MG63 (cell line): Measurements from ENCODE around the gene TRABD. TPM values are rescaled to one million over a fixed set of nuclear protein-coding genes. Genes with fewer than 3 reads are reported as not detected.

Experiments used
- DNase-seq: peaks from one replicate; pipeline ENCODE4 v3.0.0-alpha.2; 2020
- H3K27me3 ChIP-seq: fragments of 250-450 bp; sonication (Bioruptor Pico); 2 replicates; pipeline ENCODE4 v1.5.1; 2020; ENCODE audit warnings: mild to moderate bottlenecking, moderate library complexity
- H3K36me3 ChIP-seq: fragments of 250-450 bp; sonication (Bioruptor Pico); 2 replicates; pipeline ENCODE4 v1.5.1; 2020; ENCODE audit warnings: mild to moderate bottlenecking, moderate library complexity
- H3K4me3 ChIP-seq: fragments of 250-450 bp; sonication (Bioruptor Pico); 2 replicates; pipeline ENCODE4 v1.5.1; 2020; ENCODE audit warnings: mild to moderate bottlenecking, moderate library complexity
- H3K9me3 ChIP-seq: fragments of 250-450 bp; sonication (Bioruptor Pico); 2 replicates; pipeline ENCODE4 v1.5.1; 2020; ENCODE audit warnings: mild to moderate bottlenecking, moderate library complexity
- total RNA-seq: library from RNA; depleted of rRNA; stranded (reverse); fragments of >200 nt; shearing (Covaris generic); gene quantifications from 2 replicates; pipeline ENCODE4 v1.2.3, GENCODE V29; 2014; ENCODE audit warnings: low replicate concordance

TRABD gene
- total RNA-seq, 1 experiment from 2014 or later = 49.9 TPM

DNA sequence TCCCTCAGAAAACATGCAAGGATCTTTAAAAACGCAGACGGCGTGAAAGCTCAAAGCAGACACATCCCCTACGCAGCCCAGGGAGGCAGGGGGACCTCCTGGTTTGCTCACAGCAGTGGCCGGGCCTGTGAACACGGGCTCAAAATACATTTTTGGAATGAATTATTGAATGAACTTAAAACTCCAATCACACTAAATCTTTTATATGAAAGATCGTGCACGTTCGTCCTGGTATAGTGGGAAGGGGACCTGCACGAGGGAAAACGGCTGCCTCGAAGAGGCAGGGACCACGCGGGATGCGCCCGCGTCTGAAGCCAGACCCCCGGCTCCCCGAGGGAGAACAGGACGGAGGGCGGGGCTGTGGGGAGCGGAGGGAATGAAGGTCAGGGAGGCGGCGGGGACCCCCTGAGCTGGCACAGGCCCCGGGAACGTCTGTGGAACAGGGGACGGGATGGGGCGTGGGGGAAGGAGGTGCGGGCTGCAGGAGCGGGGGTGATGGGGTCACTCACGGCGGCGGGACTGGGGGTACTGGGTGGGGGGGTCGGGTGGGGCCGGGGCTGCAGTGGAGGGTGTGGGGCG, 16.4 kb upstream of the TRABD start:
- peaks cover 2% of the 10 kb centered on the region; the same call in 1 of the 2 replicates for H3K27me3 ChIP-seq
- H3K9me3 ChIP-seq = no peaks in the 10 kb centered on the region
- no peak for DNase-seq
- no peaks in the 10 kb centered on the region for H3K36me3 ChIP-seq
- H3K4me3 ChIP-seq = 0 out of 2 replicates have a peak overlapping the region, but pooled peaks have one; percentile 29

DNA sequence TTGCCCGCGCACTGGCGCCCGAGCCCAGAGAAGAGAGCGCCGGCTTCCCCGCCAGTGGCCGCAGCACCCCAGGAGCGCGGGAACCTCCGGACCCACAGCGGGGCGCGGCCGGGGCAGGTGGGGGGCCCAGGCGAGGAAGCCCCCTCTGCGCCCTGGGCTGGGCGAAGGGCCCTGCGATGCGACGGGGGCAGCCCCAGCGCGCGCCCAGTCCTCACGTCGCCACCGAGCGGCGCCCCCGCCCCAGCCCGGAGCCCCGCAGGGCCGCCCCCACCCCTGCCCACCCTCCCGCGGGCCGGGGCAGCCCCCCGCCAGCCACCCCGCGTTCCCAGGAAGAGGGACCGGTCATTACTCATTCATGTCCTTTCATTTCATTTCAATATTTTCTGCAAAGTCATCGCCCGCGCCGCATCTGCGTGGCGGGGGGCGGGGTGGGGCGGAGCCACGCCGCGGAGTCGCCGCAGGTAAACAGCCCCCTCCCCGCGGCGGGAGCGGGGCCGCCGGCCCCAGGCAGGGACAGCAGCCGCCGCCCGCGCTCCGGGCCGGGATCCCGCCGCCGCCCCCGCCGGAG, 15.9 kb upstream of the TRABD start:
- Histone ChIP-seq H3K9me3 (no peaks in the 10 kb centered on the region), H3K27me3 (peaks cover 2% of the 10 kb centered on the region; the same call in 1 of the 2 replicates), H3K36me3 (no peaks in the 10 kb centered on the region), H3K4me3 (peak overlapping the region; percentile 29; the same call in 1 of the 2 replicates)
- no peak for DNase-seq

DNA sequence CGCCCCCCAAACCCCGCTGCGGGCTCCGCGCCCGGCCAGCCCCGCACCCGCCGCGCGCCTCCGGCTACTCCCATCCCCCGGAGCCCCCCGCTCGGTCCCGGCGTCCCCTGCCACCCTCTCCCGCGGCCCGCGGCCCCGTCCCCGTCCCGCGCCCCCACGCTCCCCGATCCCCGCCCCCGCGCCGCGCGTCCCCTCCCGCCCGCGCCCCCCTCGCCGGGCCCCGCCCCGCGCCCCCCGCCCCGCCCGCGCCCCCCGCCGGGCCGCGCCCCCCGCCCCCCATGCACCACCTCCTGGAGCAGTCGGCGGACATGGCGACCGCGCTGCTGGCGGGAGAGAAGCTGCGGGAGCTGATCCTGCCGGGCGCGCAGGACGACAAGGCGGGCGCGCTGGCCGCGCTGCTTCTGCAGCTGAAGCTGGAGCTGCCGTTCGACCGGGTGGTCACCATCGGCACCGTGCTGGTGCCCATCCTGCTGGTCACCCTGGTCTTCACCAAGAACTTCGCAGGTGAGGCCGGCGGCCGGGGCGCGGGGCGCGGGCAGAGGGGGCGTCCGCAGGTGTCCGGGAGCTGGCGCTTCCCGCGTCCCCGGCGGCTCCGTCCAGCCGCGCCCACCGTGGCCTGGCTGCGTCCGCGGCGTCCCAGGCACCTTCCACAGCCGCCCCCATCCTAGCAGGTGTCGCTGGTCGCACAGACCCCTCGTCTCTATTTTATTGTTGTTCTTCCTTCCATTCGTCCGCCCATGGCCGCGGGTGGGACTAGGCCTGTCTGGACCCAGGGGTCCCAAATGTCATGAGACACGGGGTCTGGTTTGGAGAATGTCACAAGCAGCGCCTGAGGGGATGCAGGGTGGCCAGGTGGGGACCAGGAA, 15.0 kb upstream of the TRABD start, which contains the start of gene PANX2:
Gene PANX2 (plus strand): TSS at position 279 of the 866 bp plus-strand sequence. CDS start 0 bp downstream, at position 279.
- H3K4me3 ChIP-seq = peak within 1 kb of the TSS; percentile 29; the same call in 1 of the 2 replicates
- H3K27me3 ChIP-seq = peaks cover 2% of the 10 kb centered on the region; the same call in 1 of the 2 replicates
- no peaks in the 10 kb centered on the region for H3K36me3 ChIP-seq
- DNase-seq = no peak
- H3K9me3 ChIP-seq = no peaks in the 10 kb centered on the region

DNA sequence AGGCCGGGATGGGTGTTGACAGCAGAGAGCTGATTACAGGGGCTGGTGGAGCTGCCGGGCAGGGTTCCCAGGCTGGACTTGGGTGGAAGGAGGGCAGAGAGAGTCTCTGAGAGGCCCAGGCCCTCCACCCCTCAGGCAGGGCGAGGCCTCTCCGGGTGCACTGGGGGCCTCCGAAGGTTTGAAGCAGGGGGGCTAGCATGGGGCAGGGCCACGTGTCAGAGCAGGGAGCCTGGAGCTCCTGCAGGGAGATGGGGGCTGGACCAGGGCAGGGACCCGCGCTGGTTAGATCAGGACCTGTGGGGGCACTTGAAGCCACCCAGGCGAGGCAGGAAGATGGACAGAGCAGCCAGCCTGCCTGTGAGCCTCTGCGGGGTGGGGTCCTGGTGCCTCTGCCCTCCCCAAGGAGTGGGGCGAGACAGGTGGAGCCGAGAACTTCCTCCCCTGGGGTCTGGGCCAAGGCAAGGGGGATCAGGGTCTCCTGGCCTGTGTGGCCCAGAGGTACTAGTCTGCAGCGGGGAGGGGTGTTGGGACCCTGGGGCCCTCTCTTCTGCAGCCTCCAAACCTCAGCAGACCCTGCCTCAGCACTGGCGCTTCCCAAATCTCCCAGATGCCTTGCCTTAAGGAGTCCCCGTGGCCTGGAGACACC, 14.3 kb upstream of the TRABD start:
- no peaks in the 10 kb centered on the region for H3K36me3 ChIP-seq
- no peaks in the 10 kb centered on the region for H3K9me3 ChIP-seq
- no peak overlapping the region for H3K4me3 ChIP-seq
- peaks cover 2% of the 10 kb centered on the region; the same call in 1 of the 2 replicates for H3K27me3 ChIP-seq
- no peak for DNase-seq

DNA sequence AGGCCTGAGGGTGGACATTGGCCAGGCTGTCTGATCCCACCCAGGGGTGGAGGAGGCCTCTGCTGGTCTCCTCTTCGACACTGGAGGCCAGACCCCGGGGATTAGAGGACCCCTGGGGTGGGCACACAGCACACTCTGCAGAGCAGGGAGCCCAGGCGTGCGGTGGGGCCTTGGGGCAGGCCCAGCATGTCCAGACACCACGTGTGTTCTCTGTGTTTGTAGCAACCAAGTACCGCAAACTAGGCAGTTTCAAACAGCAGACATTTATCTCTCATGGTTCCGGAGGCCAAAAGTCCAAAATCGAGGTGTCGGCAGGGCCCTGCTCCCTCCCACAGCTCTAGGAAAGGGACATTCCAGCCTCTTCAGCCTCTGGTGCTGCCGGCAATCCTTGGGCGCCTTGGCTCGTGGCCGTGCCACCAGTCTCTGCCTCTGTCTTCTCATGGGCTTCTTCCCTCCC, 13.7 kb upstream of the TRABD start:
- no peak for DNase-seq
- no peaks in the 10 kb centered on the region for H3K36me3 ChIP-seq
- H3K27me3 ChIP-seq = peaks cover 2% of the 10 kb centered on the region; the same call in 1 of the 2 replicates
- H3K9me3 ChIP-seq = no peaks in the 10 kb centered on the region
- no peak overlapping the region for H3K4me3 ChIP-seq

DNA sequence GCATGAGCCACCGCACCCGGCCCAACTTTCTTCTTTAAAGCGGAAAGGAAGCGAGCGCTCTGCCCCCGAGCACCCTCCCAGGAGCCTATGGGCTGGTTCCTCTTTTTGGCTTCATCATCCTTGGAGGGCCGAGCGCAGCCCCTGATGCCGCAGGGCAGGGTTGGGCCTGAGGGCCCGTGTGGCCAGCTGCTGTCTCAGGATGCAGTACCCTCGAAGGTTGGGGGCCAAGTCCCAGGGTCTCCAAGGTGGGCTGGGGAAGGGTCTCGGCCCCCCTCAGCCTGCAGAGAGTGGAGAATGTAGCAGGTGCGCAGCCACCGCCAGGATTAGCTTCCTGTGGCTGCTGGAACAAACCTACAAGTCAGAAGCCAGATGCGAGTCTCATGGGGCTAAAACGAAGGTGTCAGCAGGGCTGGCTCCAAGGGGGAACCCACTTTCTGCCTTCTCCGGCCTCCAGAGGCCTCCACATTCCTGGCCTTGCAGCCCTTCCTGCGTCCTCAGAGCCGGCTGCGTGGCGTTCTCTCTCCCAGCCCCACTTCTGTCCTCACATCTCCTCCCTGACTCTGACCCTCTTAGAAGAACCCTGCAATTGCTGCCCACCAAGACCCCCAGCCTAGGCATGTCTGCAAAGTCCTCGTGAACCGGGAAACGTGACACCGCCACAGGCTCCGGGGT, 12.3 kb upstream of the TRABD start:
- H3K36me3 ChIP-seq = no peaks in the 10 kb centered on the region
- no peak overlapping the region for H3K4me3 ChIP-seq
- H3K9me3 ChIP-seq = no peaks in the 10 kb centered on the region
- no peak for DNase-seq
- peaks cover 2% of the 10 kb centered on the region; the same call in 1 of the 2 replicates for H3K27me3 ChIP-seq

DNA sequence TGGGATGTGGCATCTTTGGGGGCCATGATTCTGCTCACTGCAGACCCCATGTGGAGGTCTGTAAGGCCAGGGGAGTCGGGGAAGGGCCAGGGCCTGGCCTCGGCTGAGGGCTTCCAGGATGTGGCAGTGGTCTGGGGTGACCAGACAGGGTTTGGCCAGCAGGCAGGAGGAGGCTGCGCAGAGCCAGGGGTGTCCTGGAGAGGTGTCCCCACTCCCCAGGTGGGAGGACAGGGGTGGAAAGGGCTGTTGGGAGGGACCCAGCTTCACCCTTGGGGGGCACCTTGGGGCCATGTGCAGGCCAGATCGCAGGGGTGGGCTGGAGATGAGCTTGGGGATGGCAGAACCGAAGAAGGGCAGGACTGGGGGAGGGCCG, 11.7 kb upstream of the TRABD start:
- H3K9me3 ChIP-seq = no peaks in the 10 kb centered on the region
- peaks cover under 1% of the 10 kb centered on the region; the same call in 1 of the 2 replicates for H3K27me3 ChIP-seq
- no peak for DNase-seq
- H3K4me3 ChIP-seq = no peak overlapping the region
- no peaks in the 10 kb centered on the region for H3K36me3 ChIP-seq

DNA sequence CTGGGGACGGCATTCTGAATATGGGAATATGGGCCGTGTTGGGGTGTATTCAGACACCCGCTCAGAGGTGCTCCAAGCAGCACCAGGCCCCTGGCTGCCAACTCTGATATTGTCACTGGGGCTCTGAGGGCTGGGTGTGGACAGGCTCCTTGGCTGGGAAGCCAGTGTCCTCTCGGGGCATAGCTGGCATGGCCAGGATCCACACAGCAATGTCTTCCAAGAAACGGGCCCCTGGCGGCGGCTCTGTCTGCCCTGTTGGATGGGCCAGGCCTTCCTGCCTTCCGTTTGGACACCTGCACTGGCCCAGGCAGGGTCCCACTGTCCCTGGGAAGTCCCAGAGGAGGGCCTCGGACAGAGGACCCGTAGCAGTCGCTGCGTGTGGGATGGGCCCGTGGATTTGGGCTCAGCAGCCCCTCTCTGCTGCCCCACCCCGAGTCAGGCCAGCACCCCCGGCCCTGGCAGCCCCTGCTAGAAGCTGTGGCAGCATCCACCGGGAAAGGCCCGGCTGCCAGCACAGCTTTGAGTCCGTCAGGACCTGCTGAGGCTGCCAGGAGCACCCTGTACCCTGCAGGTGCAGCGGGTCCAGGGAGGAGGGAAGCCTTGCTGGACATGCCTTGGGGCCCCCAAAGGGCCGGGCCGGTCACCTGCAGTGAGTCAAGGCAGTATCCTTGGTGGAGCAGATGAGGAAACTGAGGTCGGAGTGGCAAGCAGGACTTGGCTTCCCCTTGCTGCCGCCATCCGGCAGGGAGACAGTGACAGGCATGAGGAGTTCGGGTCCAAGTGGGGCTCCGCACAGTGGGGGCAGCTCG, 11.1 kb upstream of the TRABD start:
- Histone ChIP-seq H3K27me3 (no peaks in the 10 kb centered on the region), H3K4me3 (no peak overlapping the region), H3K9me3 (no peaks in the 10 kb centered on the region), H3K36me3 (no peaks in the 10 kb centered on the region)
- no peak for DNase-seq

DNA sequence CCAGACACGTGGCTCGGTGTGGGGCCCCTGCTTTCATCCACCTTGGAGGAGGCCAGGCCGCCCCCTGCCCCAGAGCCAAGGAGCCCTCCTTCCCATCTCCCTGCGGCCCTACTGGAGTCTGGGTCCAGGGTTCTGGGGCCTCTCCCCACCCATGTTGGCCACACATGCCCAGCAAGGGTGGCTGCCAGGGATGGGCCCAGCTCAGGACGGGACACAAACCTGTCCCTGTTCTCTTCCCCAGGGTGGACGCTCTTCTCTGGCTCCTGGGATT, 10.6 kb upstream of the TRABD start:
- H3K4me3 ChIP-seq = no peak overlapping the region
- DNase-seq = no peak
- H3K36me3 ChIP-seq = no peaks in the 10 kb centered on the region
- H3K27me3 ChIP-seq = no peaks in the 10 kb centered on the region
- no peaks in the 10 kb centered on the region for H3K9me3 ChIP-seq

DNA sequence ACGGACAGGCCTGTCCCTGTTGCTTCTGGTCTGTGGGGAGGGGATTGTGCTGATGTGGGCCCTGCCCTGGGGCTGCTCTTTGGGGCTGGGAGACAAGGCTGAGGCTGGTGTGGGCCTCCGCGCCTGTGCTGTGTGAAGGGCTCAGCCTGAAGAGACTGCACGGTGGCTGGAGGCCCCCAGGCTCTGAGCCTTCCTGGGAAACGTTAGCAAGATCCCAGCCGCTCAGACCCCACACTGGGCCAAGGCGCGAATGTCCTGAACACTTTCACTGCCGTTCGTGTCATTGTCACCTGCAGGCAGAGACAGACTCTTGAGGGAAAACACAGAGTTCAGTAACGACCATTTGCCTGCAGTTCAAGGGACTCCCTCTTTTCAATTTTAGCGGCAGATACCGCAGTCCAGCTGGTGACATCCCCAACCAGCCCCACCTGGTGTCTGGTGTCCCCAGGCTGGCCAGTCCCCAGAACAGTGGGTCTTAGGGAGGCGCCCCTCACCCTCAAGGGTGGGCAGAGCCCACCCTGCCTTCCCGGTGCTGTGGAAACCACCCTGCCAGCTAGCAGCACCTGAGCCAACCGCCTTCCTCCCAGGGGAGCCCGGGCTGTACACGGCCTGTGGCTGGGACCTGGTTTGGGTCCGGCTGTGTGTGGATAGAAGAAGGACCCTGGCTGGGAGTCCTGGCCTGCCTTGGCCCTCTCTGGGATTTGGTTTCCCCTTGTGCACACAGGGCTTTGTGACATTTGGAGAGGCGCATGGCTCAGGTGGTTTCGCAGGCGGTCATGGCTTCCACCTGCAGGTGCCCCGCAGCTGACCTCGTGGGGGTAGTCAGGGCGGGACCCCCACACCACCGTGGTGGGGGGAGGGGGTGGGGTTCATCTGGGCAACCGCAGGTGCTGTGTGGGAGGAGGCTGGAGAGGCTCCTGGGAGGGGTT, 9.5 kb upstream of the TRABD start:
- DNase-seq = no peak
- no peak overlapping the region for H3K4me3 ChIP-seq
- no peaks in the 10 kb centered on the region for H3K36me3 ChIP-seq
- no peaks in the 10 kb centered on the region for H3K27me3 ChIP-seq
- no peaks in the 10 kb centered on the region for H3K9me3 ChIP-seq

DNA sequence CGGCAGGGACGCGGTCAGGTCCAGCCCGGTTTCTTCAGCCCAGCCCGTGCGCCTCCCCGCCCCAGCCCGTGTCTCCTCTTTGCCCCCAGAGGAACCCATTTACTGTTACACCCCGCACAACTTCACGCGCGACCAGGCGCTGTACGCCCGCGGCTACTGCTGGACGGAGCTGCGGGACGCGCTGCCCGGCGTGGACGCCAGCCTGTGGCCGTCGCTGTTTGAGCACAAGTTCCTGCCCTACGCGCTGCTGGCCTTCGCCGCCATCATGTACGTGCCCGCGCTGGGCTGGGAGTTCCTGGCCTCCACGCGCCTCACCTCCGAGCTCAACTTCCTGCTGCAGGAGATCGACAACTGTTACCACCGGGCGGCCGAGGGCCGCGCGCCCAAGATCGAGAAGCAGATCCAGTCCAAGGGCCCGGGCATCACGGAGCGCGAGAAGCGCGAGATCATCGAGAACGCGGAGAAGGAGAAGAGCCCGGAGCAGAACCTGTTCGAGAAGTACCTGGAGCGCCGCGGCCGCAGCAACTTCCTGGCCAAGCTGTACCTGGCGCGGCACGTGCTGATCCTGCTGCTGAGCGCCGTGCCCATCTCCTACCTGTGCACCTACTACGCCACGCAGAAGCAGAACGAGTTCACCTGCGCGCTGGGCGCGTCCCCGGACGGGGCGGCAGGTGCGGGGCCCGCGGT, 8.7 kb upstream of the TRABD start:
- H3K4me3 ChIP-seq = no peak overlapping the region
- H3K9me3 ChIP-seq = no peaks in the 10 kb centered on the region
- no peak for DNase-seq
- H3K27me3 ChIP-seq = no peaks in the 10 kb centered on the region
- H3K36me3 ChIP-seq = no peaks in the 10 kb centered on the region

DNA sequence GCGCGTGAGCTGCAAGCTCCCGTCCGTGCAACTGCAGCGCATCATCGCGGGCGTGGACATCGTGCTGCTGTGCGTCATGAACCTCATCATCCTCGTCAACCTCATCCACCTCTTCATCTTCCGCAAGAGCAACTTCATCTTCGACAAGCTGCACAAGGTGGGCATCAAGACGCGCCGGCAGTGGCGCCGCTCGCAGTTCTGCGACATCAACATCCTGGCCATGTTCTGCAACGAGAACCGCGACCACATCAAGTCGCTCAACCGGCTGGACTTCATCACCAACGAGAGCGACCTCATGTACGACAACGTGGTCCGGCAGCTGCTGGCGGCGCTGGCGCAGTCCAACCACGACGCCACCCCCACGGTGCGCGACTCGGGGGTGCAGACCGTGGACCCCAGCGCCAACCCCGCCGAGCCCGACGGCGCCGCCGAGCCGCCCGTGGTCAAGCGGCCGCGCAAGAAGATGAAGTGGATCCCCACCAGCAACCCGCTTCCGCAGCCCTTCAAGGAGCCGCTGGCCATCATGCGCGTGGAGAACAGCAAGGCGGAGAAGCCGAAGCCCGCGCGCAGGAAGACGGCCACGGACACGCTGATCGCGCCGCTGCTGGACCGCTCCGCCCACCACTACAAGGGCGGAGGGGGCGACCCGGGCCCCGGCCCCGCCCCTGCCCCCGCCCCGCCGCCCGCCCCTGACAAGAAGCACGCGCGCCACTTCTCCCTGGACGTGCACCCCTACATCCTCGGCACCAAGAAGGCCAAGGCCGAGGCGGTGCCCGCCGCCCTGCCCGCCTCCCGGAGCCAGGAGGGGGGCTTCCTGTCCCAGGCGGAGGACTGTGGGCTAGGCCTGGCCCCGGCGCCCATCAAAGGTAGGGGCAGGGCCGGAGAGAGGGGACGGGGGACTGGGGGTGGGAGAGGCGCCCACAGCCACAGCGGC, 7.9 kb upstream of the TRABD start:
- Histone ChIP-seq H3K4me3 (no peak overlapping the region), H3K27me3 (no peaks in the 10 kb centered on the region), H3K36me3 (no peaks in the 10 kb centered on the region), H3K9me3 (no peaks in the 10 kb centered on the region)
- DNase-seq = no peak

DNA sequence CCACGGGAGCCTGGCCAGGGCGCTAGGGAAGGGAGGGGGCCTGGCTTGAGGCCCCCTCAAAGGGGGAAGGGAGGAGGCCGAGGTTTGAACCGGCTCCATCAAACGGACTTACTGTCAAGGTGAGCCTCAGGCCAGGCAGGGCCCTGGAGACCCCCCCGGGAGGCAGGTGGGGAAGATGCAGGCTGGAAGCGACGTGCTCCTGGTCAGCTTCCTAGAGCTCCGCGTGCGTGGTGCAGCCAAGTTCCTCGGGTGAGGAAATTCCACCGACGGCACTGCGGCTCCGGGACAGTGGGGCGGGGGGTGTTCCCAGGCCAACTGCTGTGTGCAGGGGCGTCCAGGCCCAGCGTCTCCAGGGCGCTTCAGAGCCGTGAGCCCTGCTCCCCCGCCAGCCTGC, 7.2 kb upstream of the TRABD start:
- DNase-seq = no peak
- Histone ChIP-seq H3K27me3 (no peaks in the 10 kb centered on the region), H3K4me3 (no peak overlapping the region), H3K9me3 (no peaks in the 10 kb centered on the region), H3K36me3 (no peaks in the 10 kb centered on the region)
